ENCODE data around the gene PREX1.

Gene PREX1

GRCh38 chr20:48597521-48598302 lies 230.1 kb downstream of the PREX1 start:
- no peak for DNase-seq (ENCODE audit: low read depth)

GRCh38 chr20:48596334-48596898 lies 231.4 kb downstream of the PREX1 start:
- TF ChIP-seq CTCF (IDR thresholded peaks at IDR 0.05; ENCODE audit: low read length, missing control alignments), result no peak
- DNase-seq (ENCODE audit: low read depth), result no peak
- H3K4me3 ChIP-seq (replicated peaks; ENCODE audit: low read depth, low read length), result no peak overlapping the region

More at GRCh38 chr20:48597521-48598302, 230.1 kb downstream of the PREX1 start:
- H3K4me3 ChIP-seq (replicated peaks; ENCODE audit: low read depth, low read length), result no peak overlapping the region
- TF ChIP-seq CTCF (IDR thresholded peaks at IDR 0.05; ENCODE audit: low read length, missing control alignments), result no peak

DNA sequence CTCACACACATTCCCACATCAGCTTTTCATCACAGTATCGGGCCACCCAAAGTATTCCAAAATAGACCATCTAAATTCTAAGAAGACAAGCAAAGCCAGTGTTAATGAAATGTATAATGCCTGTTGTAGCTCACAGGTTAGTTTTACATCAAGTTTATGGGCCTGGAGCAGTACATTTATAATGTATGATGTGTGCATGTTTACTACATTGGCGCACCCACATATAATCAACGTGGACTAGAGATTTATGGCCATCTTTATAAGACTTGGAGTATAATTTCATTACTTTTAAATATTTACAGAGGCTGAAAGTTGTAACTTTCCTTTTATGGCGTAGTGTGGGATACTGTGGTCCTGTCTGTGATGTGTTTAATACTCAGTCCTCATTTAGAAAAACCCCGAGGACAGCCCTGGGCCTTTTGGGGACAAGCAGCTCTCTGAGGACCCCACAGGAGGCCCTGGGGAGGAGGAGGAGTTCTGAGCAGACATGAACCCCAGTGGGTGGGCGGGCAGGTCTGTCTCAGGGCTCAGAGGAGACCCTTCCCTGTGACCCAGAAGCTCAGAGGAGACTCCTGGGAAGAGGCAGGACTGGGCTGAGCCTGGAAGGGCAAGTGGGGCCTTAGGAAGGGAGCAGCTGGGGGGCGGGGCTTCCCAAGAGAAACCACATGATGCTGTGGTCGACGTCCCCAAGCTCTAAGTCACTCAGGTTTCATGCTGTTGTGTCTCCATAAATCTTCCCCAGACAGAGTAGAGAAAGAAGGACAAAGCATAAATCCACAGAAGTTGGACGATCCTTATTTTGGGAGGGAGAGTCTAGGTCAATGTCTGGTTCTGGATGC lies 232.1 kb downstream of the PREX1 start:
- no peak overlapping the region for H3K4me3 ChIP-seq (replicated peaks; ENCODE audit: low read depth, low read length)
- TF ChIP-seq CTCF (IDR thresholded peaks at IDR 0.05; ENCODE audit: low read length, missing control alignments), result no peak
- no peak for DNase-seq (ENCODE audit: low read depth)

DNA sequence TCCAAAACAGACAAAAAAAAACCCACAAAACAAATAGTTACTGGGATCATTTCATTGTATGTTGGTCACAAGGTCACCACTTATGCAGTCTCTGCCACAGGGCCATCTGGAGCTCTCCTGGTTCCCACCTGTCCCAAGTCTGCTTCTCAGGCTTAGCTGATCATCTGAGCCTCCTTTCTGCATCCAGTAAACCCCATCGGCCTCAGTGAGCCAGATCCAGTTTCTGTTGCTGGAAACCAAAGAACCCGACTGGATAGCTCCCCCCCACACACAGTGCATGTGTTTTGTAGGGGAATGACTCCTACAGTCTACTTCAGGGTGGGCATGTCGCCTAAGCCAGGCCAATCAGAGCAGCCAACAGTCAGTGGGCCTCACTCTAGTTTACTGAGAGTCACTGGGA lies 233.3 kb downstream of the PREX1 start:
- no peak for DNase-seq (ENCODE audit: low read depth)
- no peak overlapping the region for H3K4me3 ChIP-seq (replicated peaks; ENCODE audit: low read depth, low read length)
- no peak for TF ChIP-seq CTCF (IDR thresholded peaks at IDR 0.05; ENCODE audit: low read length, missing control alignments)

GRCh38 chr20:48592107-48592940 lies 235.5 kb downstream of the PREX1 start:
- no peak for DNase-seq (ENCODE audit: low read depth)
- H3K4me3 ChIP-seq (replicated peaks; ENCODE audit: low read depth, low read length), result no peak overlapping the region
- no peak for TF ChIP-seq CTCF (IDR thresholded peaks at IDR 0.05; ENCODE audit: low read length, missing control alignments)

- no peak for TF ChIP-seq CTCF (IDR thresholded peaks at IDR 0.05; ENCODE audit: low read length, missing control alignments)
- DNase-seq (ENCODE audit: low read depth), result no peak
- H3K4me3 ChIP-seq (replicated peaks; ENCODE audit: low read depth, low read length), result no peak overlapping the region
These were observed 241.1 kb downstream of the PREX1 start for GRCh38 chr20:48586730-48587129.
